ENCODE data around the gene CDR2L.
"Not testable (repeated sequence)": the region's sequence is repeated elsewhere in the genome, so short reads cannot be mapped to it uniquely, and the experiment has no call there.

Gene CDR2L

GRCh38 chr17:74981318-74981978, 6.0 kb upstream of the CDR2L start:
- DNase-seq (ENCODE audit: low read depth in 3 of 3, low spot score in 1 of 3) = no peak

GRCh38 chr17:74981979-74982662, 5.3 kb upstream of the CDR2L start:
- peak; percentile 38 to 55 (median 55) for DNase-seq (ENCODE audit: low read depth in 3 of 3, low spot score in 1 of 3)

- DNase-seq (ENCODE audit: low read depth in 3 of 3, low spot score in 1 of 3) = not testable (repeated sequence)
These were observed 4.6 kb upstream of the CDR2L start for GRCh38 chr17:74982663-74983313.

GRCh38 chr17:74986206-74986576, 1.2 kb upstream of the CDR2L start:
- no peak for DNase-seq (ENCODE audit: low read depth in 3 of 3, low spot score in 1 of 3)

- no peak for DNase-seq (ENCODE audit: low read depth in 3 of 3, low spot score in 1 of 3)
These were observed 678 bp downstream of the CDR2L start for GRCh38 chr17:74987909-74988711.

GRCh38 chr17:74990581-74991105, 3.2 kb downstream of the CDR2L start:
- no peak for DNase-seq (ENCODE audit: low read depth in 3 of 3, low spot score in 1 of 3)

GRCh38 chr17:74992223-74992622, 4.8 kb downstream of the CDR2L start:
- DNase-seq (ENCODE audit: low read depth in 3 of 3, low spot score in 1 of 3) = no peak

GRCh38 chr17:74994440-74994839, 7.0 kb downstream of the CDR2L start:
- no peak for DNase-seq (ENCODE audit: low read depth in 3 of 3, low spot score in 1 of 3)

GRCh38 chr17:74995847-74996246, 8.4 kb downstream of the CDR2L start:
- no peak for DNase-seq (ENCODE audit: low read depth in 3 of 3, low spot score in 1 of 3)

- DNase-seq (ENCODE audit: low read depth in 3 of 3, low spot score in 1 of 3) = no peak
These were observed 11.4 kb downstream of the CDR2L start for GRCh38 chr17:74998783-74999182.

- DNase-seq (ENCODE audit: low read depth in 3 of 3, low spot score in 1 of 3) = no peak
These were observed 12.1 kb downstream of the CDR2L start for GRCh38 chr17:74999523-74999922.

- no peak for DNase-seq (ENCODE audit: low read depth in 3 of 3, low spot score in 1 of 3)
These were observed 14.7 kb downstream of the CDR2L start for GRCh38 chr17:75001915-75002843.

GRCh38 chr17:75003070-75003956, 15.9 kb downstream of the CDR2L start:
- no peak for DNase-seq (ENCODE audit: low read depth in 3 of 3, low spot score in 1 of 3)

- DNase-seq (ENCODE audit: low read depth in 3 of 3, low spot score in 1 of 3) = no peak
These were observed 16.5 kb downstream of the CDR2L start for GRCh38 chr17:75003957-75004355.

GRCh38 chr17:75004371-75004770, 16.9 kb downstream of the CDR2L start:
- no peak for DNase-seq (ENCODE audit: low read depth in 3 of 3, low spot score in 1 of 3)

- DNase-seq (ENCODE audit: low read depth in 3 of 3, low spot score in 1 of 3) = no peak
These were observed 17.9 kb downstream of the CDR2L start for GRCh38 chr17:75005291-75005690.

GRCh38 chr17:75006084-75006483, 18.7 kb downstream of the CDR2L start:
- not testable (repeated sequence) for DNase-seq (ENCODE audit: low read depth in 3 of 3, low spot score in 1 of 3)

GRCh38 chr17:75006653-75007052, 19.2 kb downstream of the CDR2L start:
- no peak for DNase-seq (ENCODE audit: low read depth in 3 of 3, low spot score in 1 of 3)

GRCh38 chr17:75008373-75008772, 20.9 kb downstream of the CDR2L start:
- DNase-seq (ENCODE audit: low read depth in 3 of 3, low spot score in 1 of 3) = no peak

All from stimulated activated CD4-positive, alpha-beta T cell treated with anti-CD3 and anti-CD28 coated beads, TNF-alpha, amount 100 ng/mL, for 1 hour (primary cell).